ENCODE results near the gene PRKAR1B. TPM values are rescaled to one million over a fixed set of nuclear protein-coding genes. Genes with fewer than 3 reads are reported as not detected.
A peak's percentile ranks its signal among the peaks of the same experiment; 100 is the strongest.
"Not testable (repeated sequence)": the region's sequence is repeated elsewhere in the genome, so short reads cannot be mapped to it uniquely, and the experiment has no call there.

Gene PRKAR1B
- total and polyA plus RNA-seq, 8 donors, result 4.5 to 45.8 (median 11.1) TPM

DNA sequence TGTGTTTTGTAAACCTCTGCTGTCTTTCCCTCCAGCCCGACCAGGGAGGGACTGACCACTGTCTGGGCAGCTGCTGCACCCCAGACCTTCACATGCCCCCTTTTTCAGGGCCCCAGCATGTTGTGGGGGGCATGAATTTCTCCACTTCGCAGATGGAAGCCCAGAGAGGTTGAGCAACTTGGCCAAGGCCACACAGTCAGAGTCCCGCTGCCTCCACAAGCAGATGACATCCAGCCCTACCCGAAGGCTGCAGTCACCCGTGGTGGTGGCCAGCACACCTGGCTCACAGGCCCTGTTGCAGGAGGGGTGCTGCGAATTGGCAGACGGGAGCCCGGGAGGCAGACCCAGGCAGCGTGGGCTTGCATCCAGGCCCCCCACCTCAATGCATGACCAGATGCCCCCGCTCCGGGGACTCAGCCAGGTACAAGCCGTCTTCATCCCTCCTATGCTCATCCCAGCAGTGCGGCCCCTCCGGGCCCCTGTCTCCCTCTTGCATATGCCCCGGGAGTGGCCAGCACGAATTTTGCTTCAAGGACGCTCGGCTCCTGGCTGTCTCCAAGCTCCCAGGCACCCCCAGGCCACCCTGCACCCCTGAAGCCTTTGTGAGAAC is 171.4 kb downstream of the PRKAR1B start:
- intact Hi-C loops (cut with DNase I; ENCODE audit: low total_unique reads), result no loop called here
- Histone ChIP-seq H3K4me3 (no peak overlapping the region), H3K36me3 (peaks cover 0 to 4% (median 0%) of the 10 kb centered on the region in 4 donors), H3K27ac (no peak overlapping the region), H3K9me3 (no peaks in the 10 kb centered on the region), H3K4me1 (peaks cover 0 to 13% (median 3%) of the 10 kb centered on the region in 4 donors), H3K27me3 (peaks cover 0 to 10% (median 4%) of the 10 kb centered on the region in 3 donors)
- no peak for DNase-seq
- TF ChIP-seq POLR2A (IDR thresholded peaks at IDR 0.05), result no peak
- no peak for TF ChIP-seq EP300 (IDR thresholded peaks at IDR 0.05)
- TF ChIP-seq, protein P1, sequence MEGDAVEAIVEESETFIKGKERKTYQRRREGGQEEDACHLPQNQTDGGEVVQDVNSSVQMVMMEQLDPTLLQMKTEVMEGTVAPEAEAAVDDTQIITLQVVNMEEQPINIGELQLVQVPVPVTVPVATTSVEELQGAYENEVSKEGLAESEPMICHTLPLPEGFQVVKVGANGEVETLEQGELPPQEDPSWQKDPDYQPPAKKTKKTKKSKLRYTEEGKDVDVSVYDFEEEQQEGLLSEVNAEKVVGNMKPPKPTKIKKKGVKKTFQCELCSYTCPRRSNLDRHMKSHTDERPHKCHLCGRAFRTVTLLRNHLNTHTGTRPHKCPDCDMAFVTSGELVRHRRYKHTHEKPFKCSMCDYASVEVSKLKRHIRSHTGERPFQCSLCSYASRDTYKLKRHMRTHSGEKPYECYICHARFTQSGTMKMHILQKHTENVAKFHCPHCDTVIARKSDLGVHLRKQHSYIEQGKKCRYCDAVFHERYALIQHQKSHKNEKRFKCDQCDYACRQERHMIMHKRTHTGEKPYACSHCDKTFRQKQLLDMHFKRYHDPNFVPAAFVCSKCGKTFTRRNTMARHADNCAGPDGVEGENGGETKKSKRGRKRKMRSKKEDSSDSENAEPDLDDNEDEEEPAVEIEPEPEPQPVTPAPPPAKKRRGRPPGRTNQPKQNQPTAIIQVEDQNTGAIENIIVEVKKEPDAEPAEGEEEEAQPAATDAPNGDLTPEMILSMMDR (IDR thresholded peaks at IDR 0.05), result no peak
- TF ChIP-seq POLR2AphosphoS5 (IDR thresholded peaks at IDR 0.05), result no peak
- WGBS, 5 donors, result 93 to 97% (median 95%) methylated on average over 16 to 18 of the region's 18 CpGs

DNA sequence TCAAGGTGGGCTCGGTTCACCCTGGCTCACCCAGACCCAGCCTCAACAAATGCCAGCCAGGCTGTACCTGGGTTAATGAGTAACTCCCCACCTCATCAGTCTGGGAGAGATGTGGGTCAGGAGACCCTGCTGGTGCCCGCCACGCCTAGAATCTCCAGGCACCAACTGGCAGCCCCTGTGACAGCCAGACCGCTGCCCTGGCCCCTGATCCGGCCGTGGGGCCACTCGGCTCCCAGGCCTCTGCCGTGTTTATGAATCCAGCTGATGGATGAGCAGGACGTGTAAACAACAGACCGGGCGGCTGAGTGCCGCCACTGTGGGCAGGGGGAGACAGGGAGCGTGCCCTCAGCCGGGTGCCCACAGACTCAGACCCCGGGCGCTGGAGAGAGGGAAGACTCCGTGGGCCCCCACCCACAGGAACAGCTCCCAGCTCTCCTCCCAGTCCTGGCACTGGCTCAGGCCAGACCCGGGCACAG is 173.4 kb downstream of the PRKAR1B start:
- H3K9me3 ChIP-seq, result no peaks in the 10 kb centered on the region
- DNase-seq, result peak in 1 of 2 donors; percentile 77
- 26 to 56% (median 38%) methylated on average over 16 to 18 of the region's 18 CpGs for WGBS, 5 donors
- H3K27me3 ChIP-seq, result peaks cover 0 to 10% (median 4%) of the 10 kb centered on the region in 3 donors
- peaks cover 0 to 13% (median 3%) of the 10 kb centered on the region in 4 donors for H3K4me1 ChIP-seq
- H3K4me3 ChIP-seq, result no peak overlapping the region
- no peak for TF ChIP-seq EP300 (IDR thresholded peaks at IDR 0.05)
- no peak for TF ChIP-seq POLR2A (IDR thresholded peaks at IDR 0.05)
- no peak for TF ChIP-seq POLR2AphosphoS5 (IDR thresholded peaks at IDR 0.05)
- TF ChIP-seq, protein P1 (IDR thresholded peaks at IDR 0.05), result no peak
- intact Hi-C loops (cut with DNase I; ENCODE audit: low total_unique reads), result no loop called here
- H3K36me3 ChIP-seq, result peaks cover 0 to 21% (median 7%) of the 10 kb centered on the region in 4 donors
- no peak overlapping the region for H3K27ac ChIP-seq

DNA sequence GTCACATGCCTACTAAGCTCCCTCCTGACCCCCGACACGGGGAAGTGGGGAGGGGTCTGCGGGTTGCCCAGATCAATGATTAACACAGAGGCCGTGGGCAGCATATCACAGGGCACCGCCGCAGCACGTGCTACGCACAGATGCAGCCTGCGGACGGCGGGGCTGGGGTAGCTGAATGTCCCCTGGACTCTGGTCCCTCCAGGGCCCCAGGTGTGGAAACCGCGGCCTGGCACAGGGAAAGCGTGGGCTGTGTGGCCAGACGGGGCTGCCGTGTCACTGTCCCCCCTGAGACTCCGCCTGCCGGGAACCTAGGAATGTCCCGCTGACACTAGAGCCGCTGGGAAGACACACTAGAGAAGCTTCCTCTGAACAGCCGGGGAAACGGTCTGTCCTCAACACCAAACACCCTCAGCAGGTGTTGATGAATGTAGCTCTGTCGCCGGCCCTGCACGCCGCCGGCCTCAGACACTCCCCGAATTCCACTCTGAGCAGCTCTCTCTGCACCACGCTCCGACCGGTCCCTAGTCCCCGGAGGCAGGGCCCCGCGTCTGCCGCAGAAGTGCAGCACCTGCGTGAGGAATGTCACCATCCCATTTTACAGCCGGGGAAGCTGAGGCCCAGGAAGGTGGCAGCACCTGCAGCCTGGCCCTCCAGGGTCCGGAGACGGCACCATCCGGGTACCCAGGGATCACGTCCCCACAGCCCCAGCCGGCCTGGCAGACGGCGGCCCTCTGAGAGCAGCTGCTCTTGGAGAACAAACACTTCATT is 174.0 kb downstream of the PRKAR1B start:
- intact Hi-C loops (cut with DNase I; ENCODE audit: low total_unique reads), result no loop called here
- Histone ChIP-seq H3K4me1 (peaks cover 0 to 13% (median 3%) of the 10 kb centered on the region in 4 donors), H3K4me3 (no peak overlapping the region), H3K36me3 (peaks cover 0 to 21% (median 7%) of the 10 kb centered on the region in 4 donors), H3K9me3 (no peaks in the 10 kb centered on the region), H3K27ac (no peak overlapping the region), H3K27me3 (peaks cover 0 to 10% (median 4%) of the 10 kb centered on the region in 3 donors)
- TF ChIP-seq, protein P1 (IDR thresholded peaks at IDR 0.05), result no peak
- TF ChIP-seq POLR2AphosphoS5 (IDR thresholded peaks at IDR 0.05), result no peak
- TF ChIP-seq EP300 (IDR thresholded peaks at IDR 0.05), result no peak
- no peak for TF ChIP-seq POLR2A (IDR thresholded peaks at IDR 0.05)
- WGBS, 5 donors, result 23 to 60% (median 57%) methylated on average over 30 to 44 of the region's 44 CpGs
- peak in 1 of 2 donors; percentile 52 for DNase-seq

DNA sequence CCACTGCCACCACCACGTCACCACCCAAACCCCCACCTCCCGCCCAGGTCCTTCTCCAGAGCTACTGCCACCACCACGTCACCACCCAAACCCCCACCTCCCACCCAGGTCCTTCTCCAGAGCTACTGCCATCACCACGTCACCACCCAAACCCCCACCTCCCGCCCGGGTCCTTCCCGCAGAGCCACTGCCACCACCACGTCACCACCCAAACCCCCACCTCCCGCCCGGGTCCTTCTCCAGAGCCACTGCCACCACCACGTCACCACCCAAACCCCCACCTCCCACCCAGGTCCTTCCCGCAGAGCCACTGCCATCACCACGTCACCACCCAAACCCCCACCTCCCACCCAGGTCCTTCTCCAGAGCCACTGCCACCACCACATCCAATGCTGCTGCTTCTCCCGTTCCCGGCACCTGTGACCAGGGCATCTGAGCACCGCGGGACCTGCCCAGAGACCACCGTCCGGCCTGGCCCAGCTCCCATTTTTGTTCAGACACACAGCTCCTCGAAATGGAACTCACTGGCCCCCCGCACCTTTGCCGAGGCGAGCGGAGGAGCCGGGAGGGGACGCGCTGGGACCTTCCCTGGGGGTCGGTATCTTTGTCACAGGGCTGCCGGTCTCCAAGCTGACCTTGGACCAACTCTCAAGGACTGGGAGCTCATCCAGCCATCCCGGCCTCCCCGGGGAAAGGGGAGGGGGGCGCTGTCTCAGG is 174.8 kb downstream of the PRKAR1B start:
- Histone ChIP-seq H3K27me3 (peaks cover 0 to 10% (median 4%) of the 10 kb centered on the region in 3 donors), H3K4me1 (peaks cover 0 to 13% (median 3%) of the 10 kb centered on the region in 4 donors), H3K36me3 (peaks cover 0 to 21% (median 7%) of the 10 kb centered on the region in 4 donors)
- H3K27ac ChIP-seq; H3K4me3 ChIP-seq; H3K9me3 ChIP-seq; intact Hi-C loops (cut with DNase I; ENCODE audit: low total_unique reads); DNase-seq: not testable (repeated sequence)
- WGBS, 5 donors, result 74 to 89% (median 77%) methylated on average over 15 to 32 of the region's 32 CpGs

DNA sequence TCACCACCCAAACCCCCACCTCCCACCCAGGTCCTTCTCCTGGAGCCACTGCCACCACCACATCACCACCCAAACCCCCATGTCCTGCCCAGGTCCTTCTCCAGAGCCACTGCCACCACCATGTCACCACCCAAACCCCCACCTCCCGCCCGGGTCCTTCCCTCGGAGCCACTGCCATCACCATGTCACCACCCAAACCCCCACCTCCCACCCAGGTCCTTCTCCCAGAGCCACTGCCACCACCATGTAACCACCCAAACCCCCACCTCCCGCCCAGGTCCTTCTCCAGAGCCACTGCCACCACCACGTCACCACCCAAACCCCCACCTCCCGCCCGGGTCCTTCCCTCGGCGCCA is 175.5 kb downstream of the PRKAR1B start:
- H3K4me3 ChIP-seq; DNase-seq; H3K9me3 ChIP-seq; intact Hi-C loops (cut with DNase I; ENCODE audit: low total_unique reads); H3K27ac ChIP-seq: not testable (repeated sequence)
- 82 to 98% (median 93%) methylated on average over 7 to 9 of the region's 9 CpGs for WGBS, 5 donors
- peaks cover 0 to 13% (median 3%) of the 10 kb centered on the region in 4 donors for H3K4me1 ChIP-seq
- peaks cover 0 to 10% (median 4%) of the 10 kb centered on the region in 3 donors for H3K27me3 ChIP-seq
- H3K36me3 ChIP-seq, result peaks cover 0 to 21% (median 7%) of the 10 kb centered on the region in 4 donors

All from stomach (tissue), 9 donors.